LNCaP clone FGC (cell line): ENCODE results near the gene GALNTL6.
A peak's percentile ranks its signal among the peaks of the same experiment; 100 is the strongest.

Source experiments
- DNase-seq: peaks from one replicate; pipeline ENCODE4 v3.0.0-alpha.2; 2011; ENCODE audit warnings: low read depth
- H3K4me3 ChIP-seq: 2 replicates; pipeline ENCODE4 v1.5.1; 2011; ENCODE audit warnings: mild to moderate bottlenecking, low read depth, low read length, control low read depth
- CTCF ChIP-seq: IDR thresholded peaks from 2 replicates; pipeline ENCODE4 v1.5.1; 2012; ENCODE audit warnings: mild to moderate bottlenecking; ENCODE audit not compliant: control insufficient read depth, insufficient read depth; ENCODE audit errors: extremely low read depth

Gene GALNTL6

GRCh38 chr4:172155838-172156345, 342.7 kb downstream of the GALNTL6 start:
- DNase-seq: no peak
- TF ChIP-seq CTCF: no peak
- no peak overlapping the region for H3K4me3 ChIP-seq

GRCh38 chr4:172157946-172158345, 344.7 kb downstream of the GALNTL6 start:
- DNase-seq: no peak
- no peak overlapping the region for H3K4me3 ChIP-seq
- TF ChIP-seq CTCF: peak; percentile 42; the same call in 1 of the 2 replicates

GRCh38 chr4:172163215-172163614, 350.0 kb downstream of the GALNTL6 start:
- H3K4me3 ChIP-seq: no peak overlapping the region
- DNase-seq: no peak
- TF ChIP-seq CTCF: no peak

DNA sequence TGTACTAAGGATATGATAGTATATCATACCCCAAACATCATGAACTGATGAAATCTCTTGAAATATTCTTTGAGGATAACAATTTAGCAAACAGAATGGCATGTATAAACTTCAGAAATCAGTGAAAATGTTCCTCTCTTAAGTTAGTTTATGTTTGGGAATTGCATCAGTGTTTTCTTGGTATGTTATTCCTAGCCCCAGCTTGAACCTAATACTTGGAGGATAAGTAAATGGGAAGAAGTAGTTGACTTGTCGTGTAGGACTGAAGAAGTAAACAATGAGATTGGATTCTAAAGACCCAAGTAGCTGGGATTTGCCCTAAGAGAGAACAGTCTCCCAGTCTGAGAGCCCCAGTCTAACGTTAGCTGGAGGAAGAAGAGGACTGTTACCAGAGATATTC, 355.7 kb downstream of the GALNTL6 start:
- TF ChIP-seq CTCF: no peak
- no peak overlapping the region for H3K4me3 ChIP-seq
- no peak for DNase-seq

- no peak overlapping the region for H3K4me3 ChIP-seq
- DNase-seq: no peak
- TF ChIP-seq CTCF: no peak
These were observed 356.7 kb downstream of the GALNTL6 start for GRCh38 chr4:172169871-172170270.

- no peak overlapping the region for H3K4me3 ChIP-seq
- TF ChIP-seq CTCF: no peak
These were observed 360.0 kb downstream of the GALNTL6 start for GRCh38 chr4:172173206-172173605.

GRCh38 chr4:172177382-172177781, 364.2 kb downstream of the GALNTL6 start:
- H3K4me3 ChIP-seq: no peak overlapping the region
- no peak for TF ChIP-seq CTCF
- DNase-seq: no peak

More at GRCh38 chr4:172173206-172173605, 360.0 kb downstream of the GALNTL6 start:
- no peak for DNase-seq
